ENCODE data around the gene COX19. TPM values are rescaled to one million over a fixed set of nuclear protein-coding genes. Genes with fewer than 3 reads are reported as not detected.

COX19 gene
- total RNA-seq, 1 experiment from 2014 or later: 14.4 TPM

DNA sequence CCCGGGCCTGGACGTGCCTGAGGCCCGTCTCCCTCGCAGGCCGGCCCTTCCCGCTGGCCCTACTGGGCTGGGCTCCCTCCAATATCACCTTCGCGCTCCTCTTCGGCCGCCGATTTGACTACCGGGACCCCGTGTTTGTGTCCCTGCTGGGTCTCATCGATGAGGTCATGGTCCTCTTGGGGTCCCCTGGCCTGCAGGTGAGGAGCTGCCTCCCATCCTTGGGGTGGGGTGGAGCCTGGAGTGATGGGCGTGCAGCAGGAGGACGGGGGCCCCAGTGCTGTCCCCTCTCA is 9.7 kb upstream of the COX19 start:
- Histone ChIP-seq H3K27ac (ENCODE audit: low read length) (no peak overlapping the region), H3K27me3 (ENCODE audit: control insufficient read depth, insufficient read depth, low read length) (no peaks in the 10 kb centered on the region), H3K9me3 (ENCODE audit: control insufficient read depth, insufficient read depth, low read depth, low read length) (no peaks in the 10 kb centered on the region), H3K4me3 (ENCODE audit: low read depth in 2 of 2, low read length in 2 of 2) (no peak overlapping the region), H3K4me1 (ENCODE audit: control insufficient read depth, insufficient read depth, low read length) (peaks cover 38% of the 10 kb centered on the region), H3K36me3 (ENCODE audit: control insufficient read depth, insufficient read depth, low read length) (no peaks in the 10 kb centered on the region)
- in situ Hi-C loops (cut with HindIII; ENCODE audit: low pct_unique_long_range_greater_than_20kb, low sequenced_read_pairs): no loop called here
- DNase-seq (ENCODE audit: low read depth, low spot score) (no peak), ATAC-seq (no peak)
- intact Hi-C loops (cut with micrococcal nuclease; ENCODE audit: unreplicated experiment): no loop called here
- no TSS peak for BruUV-seq (replicated peaks)
- POLR2A ChIA-PET: no interaction called here
- TF ChIP-seq POLR2AphosphoS5 (IDR thresholded peaks at IDR 0.05; ENCODE audit: low read depth, low read length) (no peak), SIN3A (IDR thresholded peaks at IDR 0.05; ENCODE audit: borderline replicate concordance, insufficient read depth, low read depth, low read length) (no peak), TCF7L2 (IDR thresholded peaks at IDR 0.05; ENCODE audit: low read depth, low read length) (no peak)
- TF ChIP-seq, protein P1, sequence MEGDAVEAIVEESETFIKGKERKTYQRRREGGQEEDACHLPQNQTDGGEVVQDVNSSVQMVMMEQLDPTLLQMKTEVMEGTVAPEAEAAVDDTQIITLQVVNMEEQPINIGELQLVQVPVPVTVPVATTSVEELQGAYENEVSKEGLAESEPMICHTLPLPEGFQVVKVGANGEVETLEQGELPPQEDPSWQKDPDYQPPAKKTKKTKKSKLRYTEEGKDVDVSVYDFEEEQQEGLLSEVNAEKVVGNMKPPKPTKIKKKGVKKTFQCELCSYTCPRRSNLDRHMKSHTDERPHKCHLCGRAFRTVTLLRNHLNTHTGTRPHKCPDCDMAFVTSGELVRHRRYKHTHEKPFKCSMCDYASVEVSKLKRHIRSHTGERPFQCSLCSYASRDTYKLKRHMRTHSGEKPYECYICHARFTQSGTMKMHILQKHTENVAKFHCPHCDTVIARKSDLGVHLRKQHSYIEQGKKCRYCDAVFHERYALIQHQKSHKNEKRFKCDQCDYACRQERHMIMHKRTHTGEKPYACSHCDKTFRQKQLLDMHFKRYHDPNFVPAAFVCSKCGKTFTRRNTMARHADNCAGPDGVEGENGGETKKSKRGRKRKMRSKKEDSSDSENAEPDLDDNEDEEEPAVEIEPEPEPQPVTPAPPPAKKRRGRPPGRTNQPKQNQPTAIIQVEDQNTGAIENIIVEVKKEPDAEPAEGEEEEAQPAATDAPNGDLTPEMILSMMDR (IDR thresholded peaks at IDR 0.05): no peak
- TF ChIP-seq, protein P2, sequence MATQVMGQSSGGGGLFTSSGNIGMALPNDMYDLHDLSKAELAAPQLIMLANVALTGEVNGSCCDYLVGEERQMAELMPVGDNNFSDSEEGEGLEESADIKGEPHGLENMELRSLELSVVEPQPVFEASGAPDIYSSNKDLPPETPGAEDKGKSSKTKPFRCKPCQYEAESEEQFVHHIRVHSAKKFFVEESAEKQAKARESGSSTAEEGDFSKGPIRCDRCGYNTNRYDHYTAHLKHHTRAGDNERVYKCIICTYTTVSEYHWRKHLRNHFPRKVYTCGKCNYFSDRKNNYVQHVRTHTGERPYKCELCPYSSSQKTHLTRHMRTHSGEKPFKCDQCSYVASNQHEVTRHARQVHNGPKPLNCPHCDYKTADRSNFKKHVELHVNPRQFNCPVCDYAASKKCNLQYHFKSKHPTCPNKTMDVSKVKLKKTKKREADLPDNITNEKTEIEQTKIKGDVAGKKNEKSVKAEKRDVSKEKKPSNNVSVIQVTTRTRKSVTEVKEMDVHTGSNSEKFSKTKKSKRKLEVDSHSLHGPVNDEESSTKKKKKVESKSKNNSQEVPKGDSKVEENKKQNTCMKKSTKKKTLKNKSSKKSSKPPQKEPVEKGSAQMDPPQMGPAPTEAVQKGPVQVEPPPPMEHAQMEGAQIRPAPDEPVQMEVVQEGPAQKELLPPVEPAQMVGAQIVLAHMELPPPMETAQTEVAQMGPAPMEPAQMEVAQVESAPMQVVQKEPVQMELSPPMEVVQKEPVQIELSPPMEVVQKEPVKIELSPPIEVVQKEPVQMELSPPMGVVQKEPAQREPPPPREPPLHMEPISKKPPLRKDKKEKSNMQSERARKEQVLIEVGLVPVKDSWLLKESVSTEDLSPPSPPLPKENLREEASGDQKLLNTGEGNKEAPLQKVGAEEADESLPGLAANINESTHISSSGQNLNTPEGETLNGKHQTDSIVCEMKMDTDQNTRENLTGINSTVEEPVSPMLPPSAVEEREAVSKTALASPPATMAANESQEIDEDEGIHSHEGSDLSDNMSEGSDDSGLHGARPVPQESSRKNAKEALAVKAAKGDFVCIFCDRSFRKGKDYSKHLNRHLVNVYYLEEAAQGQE (IDR thresholded peaks at IDR 0.05; ENCODE audit: insufficient read depth in 1 of 2, low read depth in 2 of 2, low read length in 1 of 2): no peak
- CTCF ChIA-PET: interaction anchor here (1.0 to 1.1 kb wide), 2 partner anchors 8 to 10 kb away, joined by 4 read pairs; partner anchors contain the start of gene COX19

DNA sequence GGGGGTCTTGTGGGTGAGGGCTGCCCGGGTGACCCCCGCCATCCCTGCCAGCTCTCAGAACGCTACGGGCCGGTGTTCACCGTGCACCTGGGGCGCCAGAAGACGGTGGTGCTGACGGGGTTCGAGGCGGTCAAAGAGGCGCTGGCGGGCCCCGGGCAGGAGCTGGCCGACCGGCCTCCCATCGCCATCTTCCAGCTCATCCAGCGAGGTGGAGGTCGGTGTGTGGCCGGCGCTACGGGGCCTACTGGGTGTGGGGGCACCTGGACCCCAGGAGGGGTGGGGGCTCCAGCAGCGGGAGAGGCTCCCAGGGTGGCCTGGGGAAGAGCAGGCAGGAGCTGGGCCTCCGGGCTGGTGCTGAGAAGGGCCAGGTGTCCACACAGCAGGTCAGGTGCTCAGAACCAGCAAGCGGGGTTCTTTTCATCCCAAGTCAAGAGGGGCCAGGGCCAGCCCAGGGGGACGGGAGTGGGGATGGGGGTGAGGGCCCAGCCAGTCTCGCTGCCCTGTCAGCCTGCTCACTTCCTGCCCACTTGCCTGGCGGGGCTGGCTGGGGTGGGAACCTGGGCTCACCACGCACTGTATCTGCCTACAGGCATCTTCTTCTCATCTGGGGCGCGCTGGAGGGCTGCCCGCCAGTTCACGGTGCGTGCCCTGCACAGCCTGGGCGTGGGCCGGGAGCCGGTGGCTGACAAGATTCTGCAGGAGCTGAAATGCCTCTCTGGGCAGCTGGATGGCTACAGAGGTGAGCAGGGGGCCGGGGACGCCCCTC is 9.2 kb upstream of the COX19 start:
- POLR2A ChIA-PET: no interaction called here
- H3K4me3 ChIP-seq (ENCODE audit: low read depth in 2 of 2, low read length in 2 of 2): no peak overlapping the region
- no peak overlapping the region for H3K27ac ChIP-seq (ENCODE audit: low read length)
- in situ Hi-C loops (cut with HindIII; ENCODE audit: low pct_unique_long_range_greater_than_20kb, low sequenced_read_pairs) (no loop called here), intact Hi-C loops (cut with micrococcal nuclease; ENCODE audit: unreplicated experiment) (no loop called here)
- DNase-seq (ENCODE audit: low read depth, low spot score): no peak
- no peak for TF ChIP-seq POLR2AphosphoS5 (IDR thresholded peaks at IDR 0.05; ENCODE audit: low read depth, low read length)
- no peak for TF ChIP-seq TCF7L2 (IDR thresholded peaks at IDR 0.05; ENCODE audit: low read depth, low read length)
- TF ChIP-seq, protein P1 (IDR thresholded peaks at IDR 0.05): no peak
- TF ChIP-seq, protein P2 (IDR thresholded peaks at IDR 0.05; ENCODE audit: insufficient read depth in 1 of 2, low read depth in 2 of 2, low read length in 1 of 2): no peak
- no peak for TF ChIP-seq SIN3A (IDR thresholded peaks at IDR 0.05; ENCODE audit: borderline replicate concordance, insufficient read depth, low read depth, low read length)
- CTCF ChIA-PET: interaction anchor here (1.1 kb wide), 1 partner anchor 9 kb away, joined by 4 read pairs; no protein-coding TSS in a partner anchor
- H3K9me3 ChIP-seq (ENCODE audit: control insufficient read depth, insufficient read depth, low read depth, low read length): no peaks in the 10 kb centered on the region
- ATAC-seq: no peak
- BruUV-seq (replicated peaks): no TSS peak
- H3K4me1 ChIP-seq (ENCODE audit: control insufficient read depth, insufficient read depth, low read length): peaks cover 38% of the 10 kb centered on the region
- H3K36me3 ChIP-seq (ENCODE audit: control insufficient read depth, insufficient read depth, low read length): no peaks in the 10 kb centered on the region
- no peaks in the 10 kb centered on the region for H3K27me3 ChIP-seq (ENCODE audit: control insufficient read depth, insufficient read depth, low read length)

All from Panc1 (cell line).